Thyroid gland (tissue), 4 donors: ENCODE measurements around the gene ATG9B. TPM values are rescaled to one million over a fixed set of nuclear protein-coding genes. Genes with fewer than 3 reads are reported as not detected.
A peak's percentile ranks its signal among the peaks of the same experiment; 100 is the strongest.
"Not testable (repeated sequence)": the region's sequence is repeated elsewhere in the genome, so short reads cannot be mapped to it uniquely, and the experiment has no call there.

Experiments
- DNase-seq, 2 donors: peaks; one replicate each; pipeline ENCODE4 v3.0.0-alpha.2; 2019
- H3K27ac ChIP-seq, 3 donors: fragments of 200-600 bp; sonication (generic); 1 replicate in 2 of 3; 2 replicates in 1 of 3; pipeline ENCODE4 v1.5.1; 2016 to 2019; ENCODE audit warnings: mild to moderate bottlenecking in 1 of 3, moderate library complexity in 1 of 3
- H3K27me3 ChIP-seq: fragments of 200-600 bp; sonication (generic); one replicate; pipeline ENCODE4 v1.5.1; 2019
- H3K36me3 ChIP-seq, 2 donors: fragments of 200-600 bp; sonication (generic); one replicate each; pipeline ENCODE4 v1.5.1; 2016 to 2019
- H3K4me1 ChIP-seq, 2 donors: fragments of 200-600 bp; sonication (generic); one replicate each; pipeline ENCODE4 v1.5.1; 2017 to 2019
- H3K4me3 ChIP-seq, 3 donors: fragments of 200-600 bp; sonication (generic); replicated peaks in 1 of 3; 1 replicate in 2 of 3; 2 replicates in 1 of 3; pipeline ENCODE4 v1.5.1; 2016; ENCODE audit warnings: mild to moderate bottlenecking in 1 of 3
- H3K9me3 ChIP-seq: fragments of 200-600 bp; sonication (generic); one replicate; pipeline ENCODE4 v1.5.1; 2017
- POLR2A ChIP-seq, 2 donors: fragments of 450-650 bp; IDR thresholded peaks; one replicate each; pipeline ENCODE4 v1.6.1; 2017; ENCODE audit warnings: antibody characterized with exemption in 2 of 2, mild to moderate bottlenecking in 2 of 2, moderate library complexity in 1 of 2
- whole genome bisulfite sequencing, 2 donors: methylation state at CpG; one replicate each; pipeline ENCODE4 v1.1.5; 2017; 5-methylcytosine and 5-hydroxymethylcytosine counted together
- intact Hi-C: fragments of 100-400 bp; cut with DNase I; formaldehyde crosslinking; loops from one replicate; pipeline ENCODE4 v1.15.1; 2023
- total RNA-seq, 4 donors: library from RNA; depleted of rRNA; stranded (reverse); fragments of >200 nt; gene quantifications; one replicate each; pipeline ENCODE4 v1.2.3, GENCODE V29; 2016
- TF ChIP-seq, protein P1 (sequence below), 6 experiments: fragments of 200-600 bp in 3 of 6; fragments of 450-650 bp in 3 of 6; sonication (generic) in 3 of 6; IDR thresholded peaks; one replicate each; pipeline ENCODE4 v1.5.1; 2016 to 2019; ENCODE audit warnings: antibody characterized with exemption in 6 of 6, mild to moderate bottlenecking in 2 of 6, inconsistent platforms in 1 of 6, moderate library complexity in 1 of 6

Gene ATG9B
- total RNA-seq, 4 donors from 2014 or later: 0.27 TPM; not detected in 3

DNA sequence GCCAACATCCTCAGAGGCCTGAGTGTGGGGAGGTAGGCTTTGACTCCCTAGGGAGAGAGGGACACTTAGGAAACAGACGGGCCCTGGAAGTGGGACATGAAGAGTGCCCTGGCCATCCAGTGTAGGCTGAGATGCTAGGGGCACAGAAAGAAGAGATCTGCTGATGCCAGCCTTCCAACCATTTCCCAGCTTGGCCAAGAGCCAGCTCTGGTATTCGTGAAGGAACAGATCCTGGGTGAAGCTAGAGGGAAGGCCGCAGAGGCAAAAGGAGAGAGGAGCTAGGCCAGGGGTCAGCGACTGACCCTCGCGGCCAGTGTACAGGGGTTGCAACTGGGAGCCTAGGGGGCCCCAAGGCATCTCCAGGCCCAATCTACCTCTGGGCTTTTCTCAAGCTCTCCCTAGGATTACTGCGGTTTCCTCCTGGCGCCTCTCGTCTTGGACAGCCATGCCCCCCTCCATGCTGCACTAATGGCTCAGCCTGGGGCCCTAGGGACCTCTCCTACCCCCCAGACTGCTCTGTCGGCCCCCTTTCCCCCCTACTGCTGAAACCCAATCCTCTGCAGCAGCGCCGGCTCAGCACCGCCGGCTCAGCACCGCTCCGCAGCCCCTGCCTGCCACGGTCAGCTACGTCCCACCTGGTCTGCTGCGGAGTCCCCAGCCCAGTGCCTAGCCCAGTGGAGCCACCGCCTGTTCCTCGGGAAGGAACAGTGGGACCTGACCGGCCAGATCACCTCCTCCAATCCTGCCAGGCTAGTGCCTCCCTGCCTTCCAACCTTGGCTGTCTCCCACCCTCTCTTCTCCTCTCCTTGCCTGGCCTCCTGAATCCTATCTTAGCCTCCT lies 23.9 kb upstream of the ATG9B start, which contains the start of gene ASIC3:
Gene ASIC3 (plus strand): TSS at position 556 of the 840 bp plus-strand sequence. CDS start 355 bp downstream, outside the sequence.
- peak in 1 of 2 donors; percentile 22 for DNase-seq
- no peak within 1 kb of the TSS for H3K27ac ChIP-seq
- TF ChIP-seq POLR2A (IDR thresholded peaks at IDR 0.05): no peak
- TF ChIP-seq, protein P1, sequence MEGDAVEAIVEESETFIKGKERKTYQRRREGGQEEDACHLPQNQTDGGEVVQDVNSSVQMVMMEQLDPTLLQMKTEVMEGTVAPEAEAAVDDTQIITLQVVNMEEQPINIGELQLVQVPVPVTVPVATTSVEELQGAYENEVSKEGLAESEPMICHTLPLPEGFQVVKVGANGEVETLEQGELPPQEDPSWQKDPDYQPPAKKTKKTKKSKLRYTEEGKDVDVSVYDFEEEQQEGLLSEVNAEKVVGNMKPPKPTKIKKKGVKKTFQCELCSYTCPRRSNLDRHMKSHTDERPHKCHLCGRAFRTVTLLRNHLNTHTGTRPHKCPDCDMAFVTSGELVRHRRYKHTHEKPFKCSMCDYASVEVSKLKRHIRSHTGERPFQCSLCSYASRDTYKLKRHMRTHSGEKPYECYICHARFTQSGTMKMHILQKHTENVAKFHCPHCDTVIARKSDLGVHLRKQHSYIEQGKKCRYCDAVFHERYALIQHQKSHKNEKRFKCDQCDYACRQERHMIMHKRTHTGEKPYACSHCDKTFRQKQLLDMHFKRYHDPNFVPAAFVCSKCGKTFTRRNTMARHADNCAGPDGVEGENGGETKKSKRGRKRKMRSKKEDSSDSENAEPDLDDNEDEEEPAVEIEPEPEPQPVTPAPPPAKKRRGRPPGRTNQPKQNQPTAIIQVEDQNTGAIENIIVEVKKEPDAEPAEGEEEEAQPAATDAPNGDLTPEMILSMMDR (IDR thresholded peaks at IDR 0.05): no peak
- H3K9me3 ChIP-seq: no peaks in the 10 kb centered on the region
- no peak within 1 kb of the TSS for H3K4me3 ChIP-seq
- peaks cover 0 to 13% of the 10 kb centered on the region in 2 donors for H3K4me1 ChIP-seq
- 66 to 71% methylated on average over 20 to 22 of the region's 22 CpGs for WGBS, 2 donors
- H3K36me3 ChIP-seq: peaks cover 0 to 3% of the 10 kb centered on the region in 2 donors
- intact Hi-C loops: no loop called here
- no peaks in the 10 kb centered on the region for H3K27me3 ChIP-seq

DNA sequence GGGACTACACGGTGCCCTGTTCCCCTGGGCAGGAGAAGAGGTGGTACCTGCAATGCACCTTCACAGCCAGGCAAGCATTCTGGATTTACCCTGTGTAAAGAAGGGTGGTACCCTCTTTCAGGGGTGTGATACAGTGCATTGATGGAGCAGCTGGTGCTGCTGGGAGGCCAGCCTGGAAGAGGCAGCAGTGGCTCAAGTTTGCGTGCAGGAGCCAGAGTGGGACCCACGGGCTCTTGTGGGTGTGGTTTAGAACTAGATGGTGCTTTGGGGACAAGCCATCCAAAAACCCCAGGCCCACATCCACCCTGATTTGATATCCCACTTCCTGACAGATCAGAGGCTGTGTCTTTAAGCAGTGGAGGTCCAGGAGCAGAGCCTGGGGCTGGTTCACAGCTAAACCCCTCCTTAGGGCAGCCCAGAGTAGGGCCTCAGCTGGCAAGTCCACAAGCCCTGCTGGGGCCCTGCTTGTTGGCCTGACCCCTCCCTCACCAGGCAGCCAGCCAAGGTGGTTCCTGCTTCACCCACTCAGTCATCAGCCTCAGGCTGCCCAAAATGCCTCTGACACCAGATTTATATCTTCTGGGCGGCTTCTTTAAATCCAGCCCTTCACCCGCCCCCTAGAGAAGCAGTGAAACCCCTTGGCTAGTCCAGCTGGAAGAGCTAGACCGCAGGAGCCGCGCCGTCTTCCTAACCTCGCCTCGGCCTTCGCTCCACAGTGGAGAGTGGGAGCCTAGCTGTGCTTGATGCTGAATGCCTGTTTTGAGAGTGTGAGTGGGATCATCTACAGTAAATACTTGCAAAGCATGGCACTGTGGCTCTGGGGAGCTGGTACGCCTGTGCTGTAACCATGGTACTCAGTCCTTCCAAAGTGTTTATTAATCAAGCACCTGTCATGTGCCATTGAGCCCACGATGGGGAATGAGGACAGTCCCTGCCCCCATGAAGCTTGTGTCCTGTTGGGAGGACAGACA lies 22.6 kb upstream of the ATG9B start:
- peak; percentile 29 to 44 for DNase-seq
- H3K4me3 ChIP-seq: no peak overlapping the region
- no peaks in the 10 kb centered on the region for H3K9me3 ChIP-seq
- peaks cover 0 to 3% of the 10 kb centered on the region in 2 donors for H3K36me3 ChIP-seq
- peaks cover 0 to 13% of the 10 kb centered on the region in 2 donors for H3K4me1 ChIP-seq
- no peak overlapping the region for H3K27ac ChIP-seq
- intact Hi-C loops: no loop called here
- WGBS, 2 donors: 49 to 53% methylated on average over 11 to 13 of the region's 14 CpGs
- H3K27me3 ChIP-seq: no peaks in the 10 kb centered on the region
- no peak for TF ChIP-seq POLR2A (IDR thresholded peaks at IDR 0.05)
- TF ChIP-seq, protein P1 (IDR thresholded peaks at IDR 0.05): no peak

DNA sequence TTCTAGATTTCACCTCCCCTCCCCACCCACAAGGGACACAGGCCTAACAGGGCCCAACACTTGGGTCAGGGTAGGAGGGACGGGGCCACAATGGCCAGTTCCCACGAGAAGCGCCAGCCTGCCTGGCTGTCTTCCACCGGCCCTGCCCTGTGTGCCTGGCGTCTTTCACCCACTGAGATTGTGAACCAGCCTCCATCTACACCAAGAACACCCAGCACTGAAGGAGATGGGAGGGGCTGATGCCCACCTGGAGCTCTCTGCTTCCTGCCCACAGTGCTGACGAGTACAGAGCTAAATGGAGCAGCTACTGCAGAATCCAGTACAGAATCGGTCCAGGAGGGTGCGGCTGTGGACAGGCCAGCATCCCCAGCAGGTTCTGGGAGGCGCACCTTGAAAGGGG lies 21.7 kb upstream of the ATG9B start:
- intact Hi-C loops: no loop called here
- WGBS, 2 donors: 88 to 93% methylated on average over 9 of the region's 9 CpGs
- Histone ChIP-seq H3K27ac (no peak overlapping the region), H3K9me3 (no peaks in the 10 kb centered on the region), H3K4me3 (no peak overlapping the region), H3K36me3 (peaks cover 0 to 3% of the 10 kb centered on the region in 2 donors), H3K4me1 (peaks cover 0 to 10% of the 10 kb centered on the region in 2 donors), H3K27me3 (no peaks in the 10 kb centered on the region)
- no peak for DNase-seq
- no peak for TF ChIP-seq POLR2A (IDR thresholded peaks at IDR 0.05)

DNA sequence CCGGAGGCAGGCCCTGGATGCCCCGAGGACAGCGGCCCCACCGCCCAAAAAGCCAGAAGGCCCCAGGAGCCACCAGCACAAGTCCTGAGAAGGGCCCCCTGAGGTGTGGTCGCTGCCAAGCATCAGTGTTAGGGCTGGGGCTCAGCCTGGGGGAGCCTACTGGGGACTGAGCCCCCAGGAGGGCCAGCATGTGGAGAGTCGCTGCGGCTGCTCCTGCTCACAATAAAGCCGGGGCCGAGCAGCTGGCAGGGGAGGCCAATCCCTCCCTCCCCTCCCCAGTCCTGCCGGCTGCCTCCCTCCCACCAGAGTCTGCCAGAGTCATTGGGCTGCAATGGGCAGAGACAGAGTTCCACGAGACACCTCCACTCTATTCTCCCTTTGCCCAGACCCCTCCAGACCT lies 21.0 kb upstream of the ATG9B start:
- H3K27me3 ChIP-seq: no peaks in the 10 kb centered on the region
- H3K36me3 ChIP-seq: peaks cover 0 to 3% of the 10 kb centered on the region in 2 donors
- no peak for TF ChIP-seq POLR2A (IDR thresholded peaks at IDR 0.05)
- TF ChIP-seq, protein P1 (IDR thresholded peaks at IDR 0.05): no peak
- 82 to 84% methylated on average over 6 to 9 of the region's 11 CpGs for WGBS, 2 donors
- H3K9me3 ChIP-seq: no peaks in the 10 kb centered on the region
- no peak overlapping the region for H3K4me3 ChIP-seq
- DNase-seq: no peak
- no peak overlapping the region for H3K27ac ChIP-seq
- intact Hi-C loops: no loop called here
- H3K4me1 ChIP-seq: peaks cover 0 to 7% of the 10 kb centered on the region in 2 donors

DNA sequence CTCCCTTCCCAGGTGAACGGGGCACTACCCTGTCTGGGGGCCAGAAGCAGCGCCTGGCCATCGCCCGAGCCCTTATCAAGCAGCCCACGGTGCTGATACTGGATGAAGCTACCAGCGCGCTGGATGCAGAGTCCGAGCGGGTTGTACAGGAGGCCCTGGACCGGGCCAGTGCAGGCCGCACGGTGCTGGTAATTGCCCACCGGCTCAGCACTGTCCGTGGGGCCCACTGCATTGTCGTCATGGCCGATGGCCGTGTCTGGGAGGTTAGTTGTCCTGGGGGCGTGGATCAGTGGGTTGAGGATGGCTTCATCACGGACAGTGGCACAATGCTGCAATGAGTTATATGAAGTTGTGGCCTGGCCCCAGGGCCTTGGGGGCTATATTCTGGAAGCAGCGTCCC lies 19.7 kb upstream of the ATG9B start:
- peaks cover 0 to 3% of the 10 kb centered on the region in 2 donors for H3K36me3 ChIP-seq
- TF ChIP-seq, protein P1 (IDR thresholded peaks at IDR 0.05): no peak
- no peak for TF ChIP-seq POLR2A (IDR thresholded peaks at IDR 0.05)
- DNase-seq: no peak
- no peak overlapping the region for H3K27ac ChIP-seq
- intact Hi-C loops: no loop called here
- peaks cover 0 to 17% of the 10 kb centered on the region in 2 donors for H3K4me1 ChIP-seq
- 92% methylated on average over 13 to 20 of the region's 20 CpGs for WGBS, 2 donors
- H3K27me3 ChIP-seq: no peaks in the 10 kb centered on the region
- no peak overlapping the region for H3K4me3 ChIP-seq
- no peaks in the 10 kb centered on the region for H3K9me3 ChIP-seq

DNA sequence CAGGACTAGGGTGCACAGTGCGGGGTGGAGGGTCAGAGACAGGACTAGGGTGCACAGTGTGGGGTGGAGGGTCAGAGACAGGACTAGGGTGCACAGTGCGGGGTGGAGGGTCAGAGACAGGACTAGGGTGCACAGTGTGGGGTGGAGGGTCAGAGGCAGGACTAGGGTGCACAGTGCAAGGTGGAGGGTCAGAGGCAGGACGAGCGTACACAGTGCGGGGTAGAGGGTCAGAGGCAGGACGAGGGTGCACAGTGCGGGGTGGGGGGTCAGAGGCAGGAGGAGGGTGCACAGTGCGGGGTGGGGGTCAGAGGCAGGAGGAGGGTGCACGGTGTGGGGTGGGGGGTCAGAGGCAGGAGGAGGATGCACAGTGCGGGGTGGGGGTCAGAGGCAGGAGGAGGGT lies 19.2 kb upstream of the ATG9B start:
- H3K9me3 ChIP-seq, H3K27ac ChIP-seq, H3K4me3 ChIP-seq, H3K36me3 ChIP-seq, intact Hi-C loops, DNase-seq, H3K27me3 ChIP-seq: not testable (repeated sequence)
- H3K4me1 ChIP-seq: peaks cover 0 to 22% of the 10 kb centered on the region in 2 donors
- WGBS, 2 donors: 91 to 95% methylated on average over 10 of the region's 10 CpGs
